SU-DHL-6 (cell line): ENCODE data around the gene ZBTB32.

Source experiments
- H2AFZ ChIP-seq: fragments of 200-600 bp; sonication (generic); 2 replicates; pipeline ENCODE4 v1.6.1; 2014; ENCODE audit warnings: low read depth, mild to moderate bottlenecking, moderate library complexity, mixed read lengths, antibody characterized with exemption, low read length; ENCODE audit not compliant: severe bottlenecking
- H3F3A ChIP-seq: fragments of 200-600 bp; shearing (Covaris generic); 2 replicates; pipeline ENCODE4 v1.6.0; 2016; ENCODE audit warnings: antibody characterized with exemption, mild to moderate bottlenecking; ENCODE audit not compliant: insufficient read depth
- H3K27ac ChIP-seq: fragments of 200-600 bp; sonication (generic); 2 replicates; pipeline ENCODE4 v1.5.1; 2016; ENCODE audit warnings: low read depth, mild to moderate bottlenecking, low read length, moderate library complexity, mixed read lengths
- H3K27me3 ChIP-seq: fragments of 200-600 bp; sonication (generic), shearing (Covaris generic); 2 replicates; pipeline ENCODE4 v1.6.0; 2014; ENCODE audit warnings: mild to moderate bottlenecking, low read length
- H3K36me3 ChIP-seq: fragments of 200-600 bp; sonication (generic); 2 replicates; pipeline ENCODE4 v1.6.1; 2014; ENCODE audit warnings: mild to moderate bottlenecking, low read length, mixed read lengths
- H3K4me2 ChIP-seq: fragments of 300-600, 200-600 bp; shearing (Covaris generic), sonication (generic); 2 replicates; pipeline ENCODE4 v1.6.0; 2014; ENCODE audit warnings: low read length, low read depth, mild to moderate bottlenecking; ENCODE audit not compliant: poor library complexity, severe bottlenecking
- H3K4me3 ChIP-seq: fragments of 200-600 bp; sonication (generic); 2 replicates; pipeline ENCODE4 v1.5.1; 2014; ENCODE audit warnings: antibody characterized with exemption, low read length, mild to moderate bottlenecking, mixed read lengths; ENCODE audit not compliant: insufficient read depth, poor library complexity, severe bottlenecking
- H3K79me2 ChIP-seq: fragments of 200-600 bp; sonication (generic); 2 replicates; pipeline ENCODE4 v1.6.1; 2014; ENCODE audit warnings: mild to moderate bottlenecking, low read length, moderate library complexity; ENCODE audit not compliant: insufficient read depth
- H3K9ac ChIP-seq: fragments of 200-600 bp; sonication (generic); 2 replicates; pipeline ENCODE4 v1.7.0; 2014; ENCODE audit warnings: mild to moderate bottlenecking, low read length
- H3K9me2 ChIP-seq: fragments of 200-600 bp; sonication (generic); replicated peaks from 2 replicates; pipeline ENCODE4 v1.6.1; 2014; ENCODE audit warnings: low read length; ENCODE audit not compliant: insufficient read depth
- H3K9me3 ChIP-seq: fragments of 200-600 bp; sonication (generic); 2 replicates; pipeline ENCODE4 v1.6.1; 2014; ENCODE audit warnings: low read length, mixed read lengths; ENCODE audit not compliant: insufficient read depth
- H4K20me1 ChIP-seq: fragments of 200-600 bp; sonication (generic); 2 replicates; pipeline ENCODE4 v1.6.1; 2014; ENCODE audit warnings: low read depth, mild to moderate bottlenecking, antibody characterized with exemption, low read length, moderate library complexity, mixed read lengths
- EZH2phosphoT487 ChIP-seq: fragments of 200-600 bp; sonication (generic), shearing (Covaris generic); conservative IDR thresholded peaks from 2 replicates; pipeline ENCODE4 v1.6.1; 2018; ENCODE audit warnings: mild to moderate bottlenecking, antibody characterized with exemption, low read length, moderate library complexity, mixed read lengths
- TF ChIP-seq, protein P1 (sequence below): fragments of 200-600 bp; sonication (generic); IDR thresholded peaks from one replicate; pipeline ENCODE4 v1.5.1; 2017; ENCODE audit warnings: antibody characterized with exemption, mild to moderate bottlenecking, low read length, moderate library complexity; ENCODE audit not compliant: insufficient read depth, poor library complexity, severe bottlenecking

ZBTB32 gene

DNA sequence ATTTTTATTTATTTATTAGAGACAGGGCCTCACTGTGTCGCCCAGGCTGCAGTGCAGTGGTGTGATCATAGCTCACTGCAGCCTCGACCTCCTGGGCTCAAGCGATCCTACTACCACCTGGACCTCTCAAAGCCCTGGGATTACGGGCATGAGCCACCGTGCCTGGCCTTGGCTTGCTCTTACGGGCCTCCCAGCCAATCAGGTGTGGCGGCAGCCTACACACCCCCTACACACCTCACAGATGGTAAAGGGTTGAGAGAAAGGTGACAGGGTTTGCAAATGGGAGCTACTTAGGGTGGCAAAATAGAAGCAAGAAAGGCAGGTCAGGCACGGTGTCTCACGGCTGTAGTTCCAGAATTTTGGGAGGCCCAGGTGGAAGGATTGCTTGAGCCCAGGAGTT, 1.0 kb upstream of the ZBTB32 start:
- H3K36me3 ChIP-seq: no peaks in the 10 kb centered on the region
- H3K9ac ChIP-seq: no peak overlapping the region
- TF ChIP-seq EZH2phosphoT487: no peak
- TF ChIP-seq, protein P1, sequence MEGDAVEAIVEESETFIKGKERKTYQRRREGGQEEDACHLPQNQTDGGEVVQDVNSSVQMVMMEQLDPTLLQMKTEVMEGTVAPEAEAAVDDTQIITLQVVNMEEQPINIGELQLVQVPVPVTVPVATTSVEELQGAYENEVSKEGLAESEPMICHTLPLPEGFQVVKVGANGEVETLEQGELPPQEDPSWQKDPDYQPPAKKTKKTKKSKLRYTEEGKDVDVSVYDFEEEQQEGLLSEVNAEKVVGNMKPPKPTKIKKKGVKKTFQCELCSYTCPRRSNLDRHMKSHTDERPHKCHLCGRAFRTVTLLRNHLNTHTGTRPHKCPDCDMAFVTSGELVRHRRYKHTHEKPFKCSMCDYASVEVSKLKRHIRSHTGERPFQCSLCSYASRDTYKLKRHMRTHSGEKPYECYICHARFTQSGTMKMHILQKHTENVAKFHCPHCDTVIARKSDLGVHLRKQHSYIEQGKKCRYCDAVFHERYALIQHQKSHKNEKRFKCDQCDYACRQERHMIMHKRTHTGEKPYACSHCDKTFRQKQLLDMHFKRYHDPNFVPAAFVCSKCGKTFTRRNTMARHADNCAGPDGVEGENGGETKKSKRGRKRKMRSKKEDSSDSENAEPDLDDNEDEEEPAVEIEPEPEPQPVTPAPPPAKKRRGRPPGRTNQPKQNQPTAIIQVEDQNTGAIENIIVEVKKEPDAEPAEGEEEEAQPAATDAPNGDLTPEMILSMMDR: no peak
- no peaks in the 10 kb centered on the region for H3K27me3 ChIP-seq
- no peaks in the 10 kb centered on the region for H3F3A ChIP-seq
- H3K27ac ChIP-seq: no peak overlapping the region
- peak overlapping the region; percentile 79 for H3K4me2 ChIP-seq
- no peaks in the 10 kb centered on the region for H3K9me2 ChIP-seq
- no peak overlapping the region for H3K4me3 ChIP-seq
- H4K20me1 ChIP-seq: no peaks in the 10 kb centered on the region
- no peaks in the 10 kb centered on the region for H3K79me2 ChIP-seq
- H3K9me3 ChIP-seq: no peaks in the 10 kb centered on the region
- H2AFZ ChIP-seq: no peak overlapping the region

DNA sequence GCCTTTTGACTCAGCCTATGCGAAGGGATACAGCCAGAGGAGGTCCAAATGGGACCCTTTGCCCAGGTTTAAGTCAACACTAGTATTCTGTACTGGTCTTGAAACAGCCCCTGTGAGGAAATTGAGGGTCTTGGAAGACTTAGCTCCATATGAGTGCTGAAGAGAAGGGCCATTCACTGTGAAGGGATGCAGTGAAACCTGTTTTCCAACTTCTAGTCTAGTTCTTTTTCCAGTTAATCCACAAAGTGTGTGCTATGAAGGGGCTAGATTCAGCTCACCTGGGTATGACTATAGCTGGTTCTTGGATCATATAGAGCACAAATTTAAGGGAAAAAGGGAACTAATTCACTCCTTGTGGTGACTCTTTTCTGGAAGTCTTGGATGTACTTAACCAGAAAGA, 4.0 kb downstream of the ZBTB32 start:
- Histone ChIP-seq H3K9ac (no peak overlapping the region), H3K4me3 (no peak overlapping the region), H4K20me1 (no peaks in the 10 kb centered on the region), H3K9me3 (no peaks in the 10 kb centered on the region), H3K27me3 (no peaks in the 10 kb centered on the region), H2AFZ (no peak overlapping the region), H3F3A (no peaks in the 10 kb centered on the region), H3K27ac (no peak overlapping the region), H3K4me2 (no peak overlapping the region), H3K36me3 (no peaks in the 10 kb centered on the region), H3K79me2 (no peaks in the 10 kb centered on the region), H3K9me2 (no peaks in the 10 kb centered on the region)
- TF ChIP-seq, protein P1: no peak
- no peak for TF ChIP-seq EZH2phosphoT487

DNA sequence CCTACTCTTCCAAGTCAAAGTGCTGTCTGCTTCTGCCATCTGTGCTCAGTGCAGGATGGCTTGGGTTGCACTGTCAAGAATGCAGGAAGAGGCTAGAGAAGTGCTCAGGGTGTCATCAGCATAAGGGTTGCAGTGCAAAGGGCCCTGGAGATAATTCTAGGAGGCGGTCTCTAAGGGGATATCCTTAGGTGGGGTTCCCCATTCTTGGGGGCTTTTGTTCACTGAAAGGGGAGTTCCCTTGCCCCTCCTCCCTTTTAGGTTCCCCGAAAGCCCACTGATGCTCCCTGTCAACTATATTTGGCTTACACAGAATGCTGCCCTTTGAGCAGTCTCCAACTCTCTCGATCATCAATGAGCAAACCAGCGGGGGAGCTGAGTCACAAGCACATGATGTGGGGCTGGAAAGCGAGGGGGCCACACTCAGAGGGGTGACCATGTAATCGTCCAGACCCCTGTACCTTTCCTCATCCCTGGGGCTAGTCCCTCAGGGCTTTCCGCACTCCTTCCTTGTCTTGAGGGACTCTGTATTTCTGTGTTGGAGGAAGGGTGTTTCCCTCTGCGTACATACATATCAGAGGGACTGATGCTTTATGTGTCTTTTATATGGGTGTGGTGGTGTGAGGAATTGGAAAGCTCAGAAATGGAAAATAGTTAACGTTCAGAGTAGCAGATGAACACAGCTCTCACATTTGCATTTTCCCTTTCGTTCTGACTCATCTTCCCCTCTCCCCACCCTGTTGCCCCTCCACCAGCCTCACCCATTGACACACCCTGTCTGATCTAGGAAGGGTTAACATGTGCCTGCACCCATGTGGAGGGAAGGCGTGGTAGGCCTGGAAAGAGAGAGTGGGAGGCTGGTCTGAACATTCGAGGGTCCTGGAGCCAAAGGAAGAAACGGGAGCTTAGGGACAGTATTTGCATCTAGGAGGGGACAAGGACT, 6.7 kb downstream of the ZBTB32 start:
- no peaks in the 10 kb centered on the region for H3K36me3 ChIP-seq
- no peak overlapping the region for H3K27ac ChIP-seq
- H3K4me2 ChIP-seq: no peak overlapping the region
- TF ChIP-seq, protein P1: no peak
- no peak for TF ChIP-seq EZH2phosphoT487
- H3K9me2 ChIP-seq: no peaks in the 10 kb centered on the region
- no peaks in the 10 kb centered on the region for H3K9me3 ChIP-seq
- H4K20me1 ChIP-seq: no peaks in the 10 kb centered on the region
- H3K4me3 ChIP-seq: no peak overlapping the region
- H3K79me2 ChIP-seq: no peaks in the 10 kb centered on the region
- no peak overlapping the region for H3K9ac ChIP-seq
- no peaks in the 10 kb centered on the region for H3K27me3 ChIP-seq
- no peak overlapping the region for H2AFZ ChIP-seq
- no peaks in the 10 kb centered on the region for H3F3A ChIP-seq
